ENCODE results near the gene ELMO1. TPM values are rescaled to one million over a fixed set of nuclear protein-coding genes. Genes with fewer than 3 reads are reported as not detected.

Gene ELMO1
- total RNA-seq, 1 experiment from 2014 or later = 10.1 TPM

DNA sequence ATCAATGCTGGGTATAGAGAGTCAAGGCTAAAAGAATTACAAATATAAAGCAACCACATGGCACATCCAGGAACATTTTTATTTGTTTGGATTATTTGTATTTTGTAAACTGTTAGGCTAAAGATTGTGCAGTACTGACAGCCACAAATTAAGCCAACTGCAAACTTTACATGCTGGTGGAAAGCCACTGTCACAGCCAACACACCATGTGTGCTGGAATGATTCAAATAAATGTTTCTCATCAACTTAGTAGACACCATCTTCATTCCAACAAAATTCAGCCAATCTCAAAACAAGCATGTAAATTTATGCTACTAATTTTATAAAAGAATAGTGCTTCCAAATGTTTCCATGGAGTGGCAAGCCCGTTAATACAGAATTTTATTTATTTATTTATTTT, 211.8 kb downstream of the ELMO1 start:
- no peak for DNase-seq (ENCODE audit: extremely low read depth, low read depth)

- DNase-seq (ENCODE audit: extremely low read depth, low read depth) = no peak
Observed at GRCh38 chr7:37235813-37236212, 212.9 kb downstream of the ELMO1 start.

DNA sequence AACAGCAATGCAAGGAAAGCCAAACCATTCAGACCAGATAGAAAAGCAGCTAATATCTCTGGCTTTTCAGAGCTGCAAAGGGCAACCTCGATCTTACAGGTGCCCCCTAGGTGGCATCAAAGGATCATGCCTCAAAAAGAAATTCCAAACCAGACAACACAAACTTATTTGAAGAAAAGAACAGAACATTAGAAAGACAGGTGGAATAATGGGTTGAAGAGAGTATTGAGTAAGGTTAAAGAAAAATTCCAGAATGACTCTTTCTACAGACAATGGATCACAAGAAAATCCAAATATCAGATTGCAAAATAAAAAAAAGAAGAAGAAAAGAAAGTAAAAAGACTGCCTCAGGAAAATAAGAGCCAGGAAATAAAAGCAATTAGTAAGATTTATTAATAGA, 213.7 kb downstream of the ELMO1 start:
- DNase-seq (ENCODE audit: extremely low read depth, low read depth) = peak; percentile 25

- no peak for DNase-seq (ENCODE audit: extremely low read depth, low read depth)
Observed at GRCh38 chr7:37234334-37234733, 214.3 kb downstream of the ELMO1 start.

- no peak for DNase-seq (ENCODE audit: extremely low read depth, low read depth)
Observed at GRCh38 chr7:37231613-37232012, 217.1 kb downstream of the ELMO1 start.

DNA sequence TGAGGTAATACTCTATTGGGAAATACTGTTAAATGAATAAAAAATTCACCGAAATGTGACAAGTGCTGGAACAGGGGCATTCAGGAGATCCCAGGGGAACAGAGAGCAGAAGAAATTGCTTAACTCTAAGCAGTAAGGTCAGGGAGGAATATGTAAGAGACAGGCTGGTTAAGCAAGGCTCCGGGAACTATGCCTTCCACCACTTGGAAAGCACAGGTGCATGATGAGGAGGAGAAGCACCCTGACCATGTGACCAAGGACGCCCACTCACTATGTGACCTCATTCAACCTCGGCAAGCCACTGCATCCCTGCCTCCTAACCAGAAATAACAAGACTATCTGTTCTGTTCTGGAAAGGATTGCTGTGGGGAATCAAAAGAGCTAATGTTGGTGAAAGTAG, 218.4 kb downstream of the ELMO1 start:
- DNase-seq (ENCODE audit: extremely low read depth, low read depth) = no peak

DNA sequence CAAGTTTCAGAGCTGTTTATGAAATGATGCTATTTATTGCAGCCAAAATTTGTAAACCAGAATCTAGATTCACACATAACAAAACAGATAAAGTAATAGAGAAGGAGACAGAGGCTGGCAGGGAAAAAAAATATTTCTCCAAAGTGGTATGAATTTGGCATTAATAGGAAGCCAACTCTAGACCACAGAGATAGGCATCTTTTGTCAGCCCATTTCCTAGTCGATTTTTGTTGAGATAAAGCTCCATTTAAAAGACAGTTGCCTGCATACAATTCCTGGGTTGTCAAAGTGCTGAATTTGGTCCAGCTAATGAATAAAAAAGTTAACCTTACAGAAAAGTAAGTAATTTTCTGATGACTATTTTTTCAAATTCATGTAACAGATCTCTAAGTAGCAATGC, 219.3 kb downstream of the ELMO1 start:
- DNase-seq (ENCODE audit: extremely low read depth, low read depth) = no peak

GRCh38 chr7:37225285-37225969, 223.2 kb downstream of the ELMO1 start:
- no peak for DNase-seq (ENCODE audit: extremely low read depth, low read depth)

DNA sequence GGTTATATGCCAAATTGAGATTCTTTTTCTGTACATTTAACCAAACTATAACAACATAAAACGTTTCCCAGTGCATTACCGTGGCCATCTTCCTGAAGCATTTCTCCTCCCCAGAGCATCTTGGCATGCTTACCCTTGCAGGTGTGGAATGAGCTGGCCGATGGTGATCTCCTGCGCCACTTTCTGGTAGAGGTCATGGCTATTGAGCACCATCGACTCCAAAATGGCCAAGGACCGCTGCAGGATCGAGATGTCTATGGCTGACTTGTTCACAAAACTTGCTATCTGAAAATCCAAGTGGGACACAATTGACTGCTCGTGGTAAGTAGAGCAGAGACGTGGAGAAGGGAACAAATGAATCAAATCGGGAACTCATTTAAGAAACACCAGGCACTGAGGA, 223.9 kb downstream of the ELMO1 start:
- no peak for DNase-seq (ENCODE audit: extremely low read depth, low read depth)

DNA sequence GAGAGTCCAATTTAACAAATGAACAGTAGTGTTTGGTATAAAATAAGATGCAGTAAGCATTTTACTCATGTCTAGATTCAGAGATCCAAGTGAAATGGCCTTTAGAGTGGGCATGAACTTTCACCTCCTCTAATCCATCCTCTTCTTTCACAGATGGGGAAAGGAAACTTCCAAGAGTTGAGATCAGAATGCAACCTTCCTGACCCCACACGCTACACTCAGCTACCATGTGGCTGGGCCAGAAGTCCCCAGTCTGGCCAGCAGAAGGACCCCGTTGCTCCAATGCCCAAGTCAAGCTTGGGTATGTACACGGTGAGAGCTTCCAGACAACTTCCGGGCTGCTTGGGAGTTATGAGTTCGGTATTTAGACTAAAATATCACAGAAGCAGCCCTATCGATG, 228.0 kb downstream of the ELMO1 start:
- DNase-seq (ENCODE audit: extremely low read depth, low read depth) = no peak

GRCh38 chr7:37218956-37219355, 229.7 kb downstream of the ELMO1 start:
- DNase-seq (ENCODE audit: extremely low read depth, low read depth) = no peak

DNA sequence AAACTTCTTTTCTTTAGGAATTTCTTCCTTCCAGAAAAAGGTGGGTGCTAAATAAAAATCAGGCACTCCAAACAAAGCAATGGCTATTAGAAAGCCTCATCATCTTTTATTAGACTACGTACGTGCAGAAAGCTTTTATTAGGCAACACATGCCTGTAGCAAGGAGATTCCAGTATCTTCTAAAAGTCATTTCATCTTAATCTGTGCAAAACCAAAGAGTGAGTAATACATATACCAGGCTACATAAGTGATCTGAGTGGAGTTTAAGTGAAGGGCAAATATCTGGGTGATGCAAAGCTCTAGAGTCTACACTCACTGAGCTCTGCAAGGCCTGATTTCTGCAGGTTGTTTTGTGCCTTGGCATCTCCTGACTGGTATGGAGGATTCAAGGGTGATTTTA, 231.7 kb downstream of the ELMO1 start:
- DNase-seq (ENCODE audit: extremely low read depth, low read depth) = no peak

DNA sequence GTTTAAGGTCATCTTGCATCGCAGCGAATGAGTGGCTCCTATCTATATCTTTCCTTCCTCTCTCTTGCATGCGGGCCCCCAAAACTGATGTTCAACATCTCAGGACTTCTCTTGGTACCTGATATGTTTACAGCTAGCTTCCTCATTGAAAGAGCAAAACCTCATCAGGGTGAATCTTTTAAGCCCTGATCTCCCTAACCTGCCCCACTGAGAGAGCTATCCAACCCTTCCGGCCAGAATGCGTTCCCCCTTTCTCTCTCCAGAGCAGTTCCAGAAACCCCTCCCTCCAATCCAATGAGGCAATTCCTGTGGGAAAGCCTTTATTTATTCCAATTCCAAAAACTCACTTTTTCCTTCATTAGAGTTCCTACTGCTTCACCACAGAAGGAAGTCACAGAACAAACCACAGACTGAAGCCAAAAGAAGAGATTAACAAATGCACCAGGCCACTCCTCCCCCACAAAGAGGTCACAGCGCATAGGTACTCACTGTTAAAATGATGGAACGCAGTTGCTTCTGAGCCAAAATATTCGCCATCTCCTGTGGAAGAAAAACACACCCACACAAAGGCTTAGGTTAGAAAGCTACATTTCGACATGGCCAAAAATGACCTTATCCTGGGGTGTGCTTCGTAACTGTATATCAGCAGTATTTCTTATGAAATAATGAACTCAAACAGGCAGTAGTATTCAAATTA, 232.4 kb downstream of the ELMO1 start:
- DNase-seq (ENCODE audit: extremely low read depth, low read depth) = no peak

GRCh38 chr7:37215290-37215923, 233.3 kb downstream of the ELMO1 start:
- DNase-seq (ENCODE audit: extremely low read depth, low read depth) = no peak

GRCh38 chr7:37212556-37212955, 236.1 kb downstream of the ELMO1 start:
- DNase-seq (ENCODE audit: extremely low read depth, low read depth) = no peak

DNA sequence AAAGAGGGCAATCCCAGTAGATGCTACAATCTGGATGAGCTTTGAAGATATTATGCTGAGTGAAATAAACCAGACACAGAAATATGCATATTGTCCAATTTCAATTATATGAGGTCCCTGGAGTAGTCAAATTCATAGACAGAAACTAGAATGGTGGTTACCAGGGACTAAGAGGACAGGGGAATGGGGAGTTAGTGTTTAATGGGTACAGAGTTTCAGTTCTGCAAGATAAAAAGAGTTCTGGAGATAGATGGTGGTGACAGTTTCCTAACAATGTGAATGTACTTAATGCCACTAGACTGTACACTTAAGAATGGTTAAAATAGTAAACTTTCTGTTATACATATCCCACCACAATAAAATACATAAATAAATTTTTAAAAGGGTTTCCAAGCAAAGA, 236.6 kb downstream of the ELMO1 start:
- no peak for DNase-seq (ENCODE audit: extremely low read depth, low read depth)

DNA sequence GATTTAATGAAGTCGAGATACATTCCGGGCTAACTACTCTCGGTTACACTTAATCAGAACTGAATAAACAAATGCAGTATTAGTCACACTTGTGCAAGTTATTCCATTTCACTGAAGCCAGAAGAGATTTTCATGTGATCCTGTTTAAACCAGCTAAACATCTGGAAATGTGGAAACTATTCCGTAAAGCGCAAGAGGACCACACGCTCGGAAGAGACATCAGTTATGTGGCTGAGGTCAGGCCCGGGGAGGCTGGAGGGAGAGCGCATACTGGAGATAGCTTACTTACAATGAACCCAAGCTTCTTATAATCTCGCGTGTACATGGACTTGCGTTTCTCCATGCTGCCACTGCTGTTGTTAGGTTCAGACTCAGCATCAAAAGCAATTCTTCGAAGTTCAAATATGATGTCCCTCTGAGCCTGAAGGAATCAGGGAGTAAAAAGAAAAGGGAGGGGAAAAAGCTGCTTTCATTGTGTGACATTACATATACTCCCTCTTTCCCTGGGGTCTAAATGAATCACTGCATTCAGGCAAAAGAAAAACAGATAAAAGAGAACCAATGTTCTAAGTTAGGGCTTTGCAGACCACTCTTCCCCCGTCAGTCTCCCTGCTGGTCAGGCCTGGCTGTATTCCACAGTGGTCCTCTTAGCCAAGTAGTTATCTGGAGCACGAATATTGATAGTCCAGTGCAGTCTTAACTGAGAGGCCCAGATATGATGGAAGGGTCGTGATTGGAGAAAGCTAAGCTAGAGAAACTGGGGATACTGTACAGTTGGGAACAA, 237.4 kb downstream of the ELMO1 start:
- DNase-seq (ENCODE audit: extremely low read depth, low read depth) = no peak

DNA sequence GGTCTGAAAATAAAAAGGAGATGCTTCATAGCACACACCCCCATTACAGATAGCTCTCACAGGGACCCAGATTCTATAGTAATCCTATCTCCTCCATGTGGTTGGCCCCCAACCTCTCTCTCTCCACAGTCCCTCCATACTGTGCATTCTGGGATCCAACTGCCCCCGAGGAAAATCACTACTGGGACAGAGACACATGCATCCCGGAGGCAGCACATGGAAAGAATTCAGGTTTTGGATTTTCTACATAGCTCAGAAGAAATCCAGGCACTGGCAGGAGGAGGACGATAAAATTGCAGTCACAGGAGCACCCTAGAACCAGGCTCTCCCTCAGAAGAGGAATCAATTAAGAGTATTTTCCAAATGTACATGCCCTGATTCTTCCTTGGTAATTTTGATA, 239.5 kb downstream of the ELMO1 start:
- no peak for DNase-seq (ENCODE audit: extremely low read depth, low read depth)

GRCh38 chr7:37208528-37208927, 240.1 kb downstream of the ELMO1 start:
- DNase-seq (ENCODE audit: extremely low read depth, low read depth) = peak; percentile 52

DNA sequence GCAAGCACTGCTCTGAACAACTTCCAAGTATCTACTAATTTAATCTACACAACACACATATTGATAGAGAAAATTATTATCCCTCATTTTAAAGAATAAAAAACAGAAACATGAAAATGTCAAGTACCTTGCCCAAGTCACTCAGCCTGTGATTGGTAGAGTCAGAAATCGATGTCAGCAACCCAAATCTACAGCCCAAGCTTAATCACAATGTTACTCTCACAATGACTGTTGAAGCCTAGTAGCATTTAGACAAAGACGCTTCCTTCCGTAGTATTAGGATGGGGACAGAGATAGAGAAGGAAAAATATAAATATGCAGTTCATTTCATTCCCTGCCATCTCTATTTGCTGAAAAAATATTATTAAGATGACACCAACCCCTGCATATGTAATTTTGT, 242.5 kb downstream of the ELMO1 start:
- DNase-seq (ENCODE audit: extremely low read depth, low read depth) = no peak

- DNase-seq (ENCODE audit: extremely low read depth, low read depth) = no peak
Observed at GRCh38 chr7:37205451-37205850, 243.2 kb downstream of the ELMO1 start.

Measured in NCI-H460 (cell line).